Spleen (tissue), 11 donors: ENCODE data around the gene RIPK3. TPM values are rescaled to one million over a fixed set of nuclear protein-coding genes. Genes with fewer than 3 reads are reported as not detected.

Experiments
- DNase-seq: peaks from one replicate; pipeline ENCODE4 v3.0.0-alpha.2; 2020
- H3K27ac ChIP-seq, 8 donors: fragments of 200-600 bp; sonication (generic) in 7 of 8; 1 replicate in 4 of 8; 2 replicates in 4 of 8; pipeline versions ENCODE4 v1.5.0 to v1.8.0; 2016 to 2021; ENCODE audit warnings: inconsistent platforms in 4 of 8, mild to moderate bottlenecking in 4 of 8, moderate library complexity in 1 of 8
- H3K27me3 ChIP-seq, 7 donors: fragments of 200-600 bp; sonication (generic) in 6 of 7; replicated peaks in 1 of 7; 1 replicate in 4 of 7; 2 replicates in 3 of 7; pipeline versions ENCODE4 v1.5.0 to v1.8.0; 2016 to 2021; ENCODE audit warnings: inconsistent platforms in 3 of 7, mild to moderate bottlenecking in 1 of 7
- H3K36me3 ChIP-seq, 6 donors: fragments of 200-600 bp; sonication (generic) in 5 of 6; 1 replicate in 4 of 6; 2 replicates in 2 of 6; pipeline versions ENCODE4 v1.5.0 to v1.8.0; 2016 to 2021; ENCODE audit warnings: inconsistent platforms in 2 of 6
- H3K4me1 ChIP-seq, 6 donors: fragments of 200-600 bp; sonication (generic) in 5 of 6; 1 replicate in 3 of 6; 2 replicates in 3 of 6; pipeline versions ENCODE4 v1.5.0 to v1.8.0; 2016 to 2021; ENCODE audit warnings: inconsistent platforms in 3 of 6
- H3K4me3 ChIP-seq, 8 donors: fragments of 200-600 bp; sonication (generic) in 7 of 8; 1 replicate in 4 of 8; 2 replicates in 4 of 8; pipeline versions ENCODE4 v1.5.0 to v1.8.0; 2016 to 2021; ENCODE audit warnings: inconsistent platforms in 4 of 8, mild to moderate bottlenecking in 4 of 8, moderate library complexity in 2 of 8
- H3K9me3 ChIP-seq, 8 donors: fragments of 200-600 bp; sonication (generic) in 7 of 8; 1 replicate in 4 of 8; 2 replicates in 4 of 8; pipeline versions ENCODE4 v1.5.0 to v1.8.0; 2016 to 2021; ENCODE audit warnings: inconsistent platforms in 4 of 8
- POLR2A ChIP-seq, 3 donors: fragments of 450-650 bp; IDR thresholded peaks; one replicate each; pipeline ENCODE4 v1.5.1; 2017; ENCODE audit warnings: antibody characterized with exemption in 3 of 3, mild to moderate bottlenecking in 1 of 3
- POLR2AphosphoS5 ChIP-seq, 3 donors: sonication (generic); formaldehyde crosslinking; IDR thresholded peaks; one replicate each; pipeline ENCODE4 v1.5.1; 2017; ENCODE audit warnings: antibody characterized with exemption in 3 of 3
- WGBS, 5 donors: extraction: QIAGEN DNeasy Blood & Tissue Kit in 3 of 5; methylation state at CpG; one replicate each; pipeline versions ENCODE4 v1.1.5 to v1.1.7; 2013 to 2018; 5-methylcytosine and 5-hydroxymethylcytosine counted together
- intact Hi-C: fragments of 100-400 bp; cut with DNase I; formaldehyde crosslinking; loops from one replicate; pipeline ENCODE4 v1.15.0; 2023; ENCODE audit warnings: low total_unique reads
- polyA plus RNA-seq, 3 donors: library from polyadenylated mRNA; stranded (reverse); fragments of 200-250 nt; gene quantifications; one replicate each; pipeline ENCODE4 v1.2.1, GENCODE V29; 2013
- total RNA-seq, 7 donors: library from RNA; depleted of rRNA in 3 of 7; stranded (reverse); fragments of >200 nt in 3 of 7; fragmentation: NEBNext Ultra II Directional in 4 of 7; extraction: Animal tissue kit (Norgen Biotek cat#: 25700) in 4 of 7; gene quantifications; one replicate each; pipeline versions ENCODE4 v1.1.0 to v1.2.1, GENCODE V29; 2016 to 2021
- TF ChIP-seq, protein P1 (sequence below), 11 experiments: fragments of 200-600 bp in 7 of 11; fragments of 450-650 bp in 4 of 11; sonication (generic) in 4 of 11; IDR thresholded peaks in 8 of 11; conservative IDR thresholded peaks in 3 of 11; 1 replicate in 7 of 11; 2 replicates in 4 of 11; pipeline versions ENCODE4 v1.4.0 to v1.8.0; 2016 to 2021; ENCODE audit warnings: antibody characterized with exemption in 11 of 11, inconsistent platforms in 4 of 11, mild to moderate bottlenecking in 1 of 11
- donor health status: healthy with polysubstance abuse.
- donor health status: DM: no; HTN: no; CAD: no; lungs with moderate emphysema.
- donor health status: DM: no; HTN: no; CAD: no.
- donor health status: Bipolar disorder and iron deficiency.
- donor health status: healthy.
- donor health status: DM: no; HTN: no; CAD: no.
- donor health status: DM: yes; HTN: yes; CAD: no.

Gene RIPK3
- total and polyA plus RNA-seq, 10 donors = 14.0 to 42.4 (median 28.4) TPM

DNA sequence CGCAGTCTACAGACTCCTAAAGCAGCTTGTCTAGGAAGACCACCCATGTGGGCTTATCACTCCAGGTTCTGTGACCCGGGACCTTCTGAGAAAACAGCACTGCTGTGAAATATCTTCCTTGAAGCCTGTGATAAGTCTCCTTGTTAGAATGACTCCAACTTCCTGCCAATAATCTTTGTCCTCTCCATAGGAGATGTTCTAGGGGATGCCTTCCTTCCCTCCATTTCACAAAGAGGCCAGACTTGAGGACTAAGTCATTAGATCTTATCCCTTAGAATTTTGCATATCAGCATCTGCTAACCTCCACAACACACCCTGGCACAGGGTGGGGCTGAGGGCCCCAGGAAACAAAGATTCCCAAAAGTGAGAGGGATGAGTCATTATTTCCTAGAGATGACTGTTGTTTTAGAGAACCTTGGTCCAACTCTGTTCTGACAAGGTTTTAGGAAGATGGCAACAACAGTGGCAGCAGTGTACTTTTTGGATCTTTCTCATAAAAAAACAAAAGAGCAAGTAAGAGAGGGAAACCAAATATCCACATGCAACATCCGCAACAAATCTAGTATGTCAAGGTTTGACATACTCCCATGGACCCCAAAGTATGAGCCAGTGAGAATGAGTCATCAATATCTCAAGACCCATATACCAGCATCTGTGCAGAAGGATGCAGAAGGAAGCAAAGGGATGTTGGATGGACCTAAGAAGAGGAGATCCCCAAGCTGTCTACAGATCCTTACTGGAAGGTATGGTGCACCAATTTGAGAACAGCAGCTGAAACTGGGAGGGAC, 22.5 kb downstream of the RIPK3 start:
- no peaks in the 10 kb centered on the region for H3K27me3 ChIP-seq
- 89 to 95% (median 91%) methylated on average over 3 of the region's 3 CpGs for WGBS, 5 donors
- no peak for TF ChIP-seq POLR2A (IDR thresholded peaks at IDR 0.05)
- TF ChIP-seq, protein P1, sequence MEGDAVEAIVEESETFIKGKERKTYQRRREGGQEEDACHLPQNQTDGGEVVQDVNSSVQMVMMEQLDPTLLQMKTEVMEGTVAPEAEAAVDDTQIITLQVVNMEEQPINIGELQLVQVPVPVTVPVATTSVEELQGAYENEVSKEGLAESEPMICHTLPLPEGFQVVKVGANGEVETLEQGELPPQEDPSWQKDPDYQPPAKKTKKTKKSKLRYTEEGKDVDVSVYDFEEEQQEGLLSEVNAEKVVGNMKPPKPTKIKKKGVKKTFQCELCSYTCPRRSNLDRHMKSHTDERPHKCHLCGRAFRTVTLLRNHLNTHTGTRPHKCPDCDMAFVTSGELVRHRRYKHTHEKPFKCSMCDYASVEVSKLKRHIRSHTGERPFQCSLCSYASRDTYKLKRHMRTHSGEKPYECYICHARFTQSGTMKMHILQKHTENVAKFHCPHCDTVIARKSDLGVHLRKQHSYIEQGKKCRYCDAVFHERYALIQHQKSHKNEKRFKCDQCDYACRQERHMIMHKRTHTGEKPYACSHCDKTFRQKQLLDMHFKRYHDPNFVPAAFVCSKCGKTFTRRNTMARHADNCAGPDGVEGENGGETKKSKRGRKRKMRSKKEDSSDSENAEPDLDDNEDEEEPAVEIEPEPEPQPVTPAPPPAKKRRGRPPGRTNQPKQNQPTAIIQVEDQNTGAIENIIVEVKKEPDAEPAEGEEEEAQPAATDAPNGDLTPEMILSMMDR (IDR thresholded peaks at IDR 0.05 in 8 of 11, conservative IDR thresholded peaks at IDR 0.05 in 3 of 11) = no peak
- TF ChIP-seq POLR2AphosphoS5 (IDR thresholded peaks at IDR 0.05) = no peak
- intact Hi-C loops = no loop called here
- H3K36me3 ChIP-seq = peaks cover 0 to 57% (median 2%) of the 10 kb centered on the region in 6 donors
- H3K9me3 ChIP-seq = no peaks in the 10 kb centered on the region
- no peak overlapping the region for H3K4me3 ChIP-seq
- H3K4me1 ChIP-seq = peaks cover 31 to 72% (median 51%) of the 10 kb centered on the region in 6 donors
- DNase-seq = no peak
- H3K27ac ChIP-seq = peak overlapping the region in 7 of 8 donors; percentile 36 to 98 (median 97)

DNA sequence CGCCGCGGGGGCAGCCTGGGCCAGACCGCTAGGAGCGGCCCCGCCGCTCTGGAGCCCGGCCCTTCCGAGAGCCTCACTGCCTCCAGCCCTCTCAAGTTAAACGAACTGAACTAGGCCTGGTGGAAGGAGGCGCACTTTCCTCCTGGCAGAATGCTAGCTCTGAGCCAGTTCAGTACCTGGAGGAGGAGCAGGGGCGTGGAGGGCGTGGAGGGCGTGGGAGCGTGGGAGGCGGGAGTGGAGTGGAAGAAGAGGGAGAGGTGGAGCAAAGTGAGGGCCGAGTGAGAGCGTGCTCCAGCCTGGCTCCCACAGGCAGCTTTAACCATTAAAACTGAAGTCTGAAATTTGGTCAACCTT, 23.2 kb downstream of the RIPK3 start:
- H3K4me3 ChIP-seq = peak overlapping the region in 1 of 8 donors; percentile 87
- DNase-seq = no peak
- H3K36me3 ChIP-seq = peaks cover 0 to 49% (median 2%) of the 10 kb centered on the region in 6 donors
- peak overlapping the region; percentile 60 to 98 (median 96) for H3K27ac ChIP-seq
- WGBS, 5 donors = 59 to 89% (median 76%) methylated on average over 18 of the region's 18 CpGs
- peaks cover 36 to 80% (median 59%) of the 10 kb centered on the region in 6 donors for H3K4me1 ChIP-seq
- H3K27me3 ChIP-seq = no peaks in the 10 kb centered on the region
- H3K9me3 ChIP-seq = no peaks in the 10 kb centered on the region
- intact Hi-C loops = no loop called here
- TF ChIP-seq POLR2A (IDR thresholded peaks at IDR 0.05) = no peak
- TF ChIP-seq, protein P1 (IDR thresholded peaks at IDR 0.05 in 8 of 11, conservative IDR thresholded peaks at IDR 0.05 in 3 of 11) = no peak
- no peak for TF ChIP-seq POLR2AphosphoS5 (IDR thresholded peaks at IDR 0.05)

DNA sequence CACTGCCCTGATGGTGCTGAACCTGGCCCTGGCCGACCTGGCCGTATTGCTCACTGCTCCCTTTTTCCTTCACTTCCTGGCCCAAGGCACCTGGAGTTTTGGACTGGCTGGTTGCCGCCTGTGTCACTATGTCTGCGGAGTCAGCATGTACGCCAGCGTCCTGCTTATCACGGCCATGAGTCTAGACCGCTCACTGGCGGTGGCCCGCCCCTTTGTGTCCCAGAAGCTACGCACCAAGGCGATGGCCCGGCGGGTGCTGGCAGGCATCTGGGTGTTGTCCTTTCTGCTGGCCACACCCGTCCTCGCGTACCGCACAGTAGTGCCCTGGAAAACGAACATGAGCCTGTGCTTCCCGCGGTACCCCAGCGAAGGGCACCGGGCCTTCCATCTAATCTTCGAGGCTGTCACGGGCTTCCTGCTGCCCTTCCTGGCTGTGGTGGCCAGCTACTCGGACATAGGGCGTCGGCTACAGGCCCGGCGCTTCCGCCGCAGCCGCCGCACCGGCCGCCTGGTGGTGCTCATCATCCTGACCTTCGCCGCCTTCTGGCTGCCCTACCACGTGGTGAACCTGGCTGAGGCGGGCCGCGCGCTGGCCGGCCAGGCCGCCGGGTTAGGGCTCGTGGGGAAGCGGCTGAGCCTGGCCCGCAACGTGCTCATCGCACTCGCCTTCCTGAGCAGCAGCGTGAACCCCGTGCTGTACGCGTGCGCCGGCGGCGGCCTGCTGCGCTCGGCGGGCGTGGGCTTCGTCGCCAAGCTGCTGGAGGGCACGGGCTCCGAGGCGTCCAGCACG, 23.8 kb downstream of the RIPK3 start:
- Histone ChIP-seq H3K27me3 (no peaks in the 10 kb centered on the region), H3K36me3 (peaks cover 0 to 44% (median 2%) of the 10 kb centered on the region in 6 donors), H3K9me3 (no peaks in the 10 kb centered on the region), H3K27ac (peak overlapping the region; percentile 91 to 98 (median 96)), H3K4me1 (peaks cover 36 to 86% (median 64%) of the 10 kb centered on the region in 6 donors), H3K4me3 (peak overlapping the region in 4 of 8 donors; percentile 15 to 87 (median 24))
- peak; percentile 93 for DNase-seq
- intact Hi-C loops = no loop called here
- TF ChIP-seq POLR2AphosphoS5 (IDR thresholded peaks at IDR 0.05) (peak; percentile 83 to 91 (median 87)), POLR2A (IDR thresholded peaks at IDR 0.05) (no peak)
- TF ChIP-seq, protein P1 (IDR thresholded peaks at IDR 0.05 in 8 of 11, conservative IDR thresholded peaks at IDR 0.05 in 3 of 11) = peak in 7 of 11 experiments; percentile 11 to 57 (median 41)
- WGBS, 5 donors = 56 to 90% (median 67%) methylated on average over 51 to 70 of the region's 70 CpGs
